Measurements from ENCODE around the gene AXIN1.

- TF ChIP-seq SIN3A (IDR thresholded peaks at IDR 0.05; ENCODE audit: borderline replicate concordance, insufficient read depth, low read length) (no peak), POLR2AphosphoS5 (IDR thresholded peaks at IDR 0.05; ENCODE audit: low read depth, low read length) (no peak), TAF1 (IDR thresholded peaks at IDR 0.05; ENCODE audit: borderline replicate concordance, insufficient read depth, low read length) (no peak), FOXP2 (optimal IDR thresholded peaks at IDR 0.05; ENCODE audit: borderline replicate concordance, extremely low read depth, extremely low read length, insufficient read depth) (no peak)
Measured at GRCh38 chr16:359871-360697, 7.6 kb upstream of the AXIN1 start.

All from PFSK-1 (cell line).